ENCODE results near the gene ARMC9.

DNA sequence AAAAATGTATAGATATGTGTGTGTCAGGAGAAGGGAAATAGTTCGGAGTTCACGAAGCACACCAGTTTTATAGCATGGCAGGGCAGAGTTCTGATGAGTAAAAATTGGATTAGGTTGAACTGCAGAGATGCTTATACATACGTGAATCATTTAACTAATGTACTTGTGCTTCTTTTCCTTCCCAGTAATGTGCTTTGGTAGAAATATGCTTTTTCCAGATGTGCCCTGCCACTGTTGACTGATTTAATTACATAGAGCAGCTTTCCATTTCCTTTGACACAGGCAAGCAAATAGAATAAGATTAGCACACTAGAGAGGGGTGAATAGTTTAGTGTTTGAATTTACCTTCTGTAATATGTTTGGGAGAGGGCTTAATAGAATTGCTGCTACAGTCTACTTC is 28.9 kb upstream of the ARMC9 start:
- TF ChIP-seq, protein P1, sequence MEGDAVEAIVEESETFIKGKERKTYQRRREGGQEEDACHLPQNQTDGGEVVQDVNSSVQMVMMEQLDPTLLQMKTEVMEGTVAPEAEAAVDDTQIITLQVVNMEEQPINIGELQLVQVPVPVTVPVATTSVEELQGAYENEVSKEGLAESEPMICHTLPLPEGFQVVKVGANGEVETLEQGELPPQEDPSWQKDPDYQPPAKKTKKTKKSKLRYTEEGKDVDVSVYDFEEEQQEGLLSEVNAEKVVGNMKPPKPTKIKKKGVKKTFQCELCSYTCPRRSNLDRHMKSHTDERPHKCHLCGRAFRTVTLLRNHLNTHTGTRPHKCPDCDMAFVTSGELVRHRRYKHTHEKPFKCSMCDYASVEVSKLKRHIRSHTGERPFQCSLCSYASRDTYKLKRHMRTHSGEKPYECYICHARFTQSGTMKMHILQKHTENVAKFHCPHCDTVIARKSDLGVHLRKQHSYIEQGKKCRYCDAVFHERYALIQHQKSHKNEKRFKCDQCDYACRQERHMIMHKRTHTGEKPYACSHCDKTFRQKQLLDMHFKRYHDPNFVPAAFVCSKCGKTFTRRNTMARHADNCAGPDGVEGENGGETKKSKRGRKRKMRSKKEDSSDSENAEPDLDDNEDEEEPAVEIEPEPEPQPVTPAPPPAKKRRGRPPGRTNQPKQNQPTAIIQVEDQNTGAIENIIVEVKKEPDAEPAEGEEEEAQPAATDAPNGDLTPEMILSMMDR (IDR thresholded peaks at IDR 0.05): no peak
- no peak for TF ChIP-seq POLR2A (IDR thresholded peaks at IDR 0.05)

All from uterus (tissue), 2 donors.